Activated B cell treated with CpG ODN at 0.5 μM for 24 hours (primary cell): ENCODE data around the gene NOCT. TPM values are rescaled to one million over a fixed set of nuclear protein-coding genes. Genes with fewer than 3 reads are reported as not detected.
"Not testable (repeated sequence)": the region's sequence is repeated elsewhere in the genome, so short reads cannot be mapped to it uniquely, and the experiment has no call there.

Experiments
- ATAC-seq: fragments of 200-7000 bp; cut with Tn5 transposase; one replicate; pipeline ENCODE4 v1.10.0; 2021; ENCODE audit warnings: low read depth, mild to moderate bottlenecking, moderate library complexity
- CTCF ChIA-PET: fragments of 350-600 bp; sonication (Branson Sonifier 250); formaldehyde crosslinking; loops from one replicate; lab custom pipeline; 2021; ENCODE audit warnings: antibody characterized with exemption; lab: Charles Lee
- POLR2A ChIA-PET: fragments of 350-600 bp; sonication (Branson Sonifier 250); formaldehyde crosslinking; loops from one replicate; lab custom pipeline; 2021; ENCODE audit warnings: antibody characterized with exemption; lab: Charles Lee
- DNase-seq: peaks from one replicate; pipeline ENCODE4 v3.0.0; 2022
- H3K27ac Mint-ChIP-seq: one replicate; pipeline ENCODE4 v1.8.0; 2020; ENCODE audit warnings: mixed read lengths
- H3K27me3 Mint-ChIP-seq: one replicate; pipeline ENCODE4 v1.8.0; 2021; ENCODE audit warnings: mixed read lengths
- H3K36me3 Mint-ChIP-seq: one replicate; pipeline ENCODE4 v1.8.0; 2021; ENCODE audit warnings: low read depth, mixed read lengths
- H3K4me1 Mint-ChIP-seq: one replicate; pipeline ENCODE4 v1.8.0; 2021; ENCODE audit warnings: mixed read lengths
- H3K4me3 Mint-ChIP-seq: one replicate; pipeline ENCODE4 v1.8.0; 2020; ENCODE audit warnings: mild to moderate bottlenecking, mixed read lengths
- H3K9me3 Mint-ChIP-seq: one replicate; pipeline ENCODE4 v1.8.0; 2020; ENCODE audit warnings: mixed read lengths
- CTCF ChIP-seq: fragments of 200-600 bp; IDR thresholded peaks from one replicate; pipeline ENCODE4 v1.8.0; 2022; ENCODE audit warnings: antibody characterized with exemption, mild to moderate bottlenecking
- intact Hi-C: fragments of 100-400 bp; cut with micrococcal nuclease; formaldehyde crosslinking; loops from one replicate; pipeline ENCODE4 v1.15.1; 2024
- total RNA-seq: library from RNA; stranded (reverse); gene quantifications from 2 replicates; pipeline ENCODE4 v1.2.3, GENCODE V29; 2022

NOCT gene
- total RNA-seq, 1 donor from 2014 or later, result 9.1 TPM

GRCh38 chr4:139022835-139023234 lies 7.3 kb downstream of the NOCT start:
- intact Hi-C loops, result no loop called here
- Mint-ChIP-seq H3K27ac (no peak overlapping the region), H3K27me3 (no peaks in the 10 kb centered on the region), H3K4me3 (no peak overlapping the region), H3K9me3 (no peaks in the 10 kb centered on the region), H3K4me1 (peaks cover 15% of the 10 kb centered on the region), H3K36me3 (peaks cover 5% of the 10 kb centered on the region)
- no peak for TF ChIP-seq CTCF
- CTCF ChIA-PET, result interaction anchor here (1.2 kb wide), 1 partner anchor 8 kb away, joined by 3 read pairs; no protein-coding TSS in a partner anchor
- ATAC-seq (no peak), DNase-seq (no peak)
- POLR2A ChIA-PET, result no interaction called here

- Mint-ChIP-seq H3K4me1 (peaks cover 6% of the 10 kb centered on the region), H3K4me3 (no peak overlapping the region), H3K27me3 (no peaks in the 10 kb centered on the region), H3K27ac (no peak overlapping the region), H3K36me3 (peaks cover 13% of the 10 kb centered on the region), H3K9me3 (no peaks in the 10 kb centered on the region)
- CTCF ChIA-PET, result no interaction called here
- POLR2A ChIA-PET, result no interaction called here
- no peak for ATAC-seq
- DNase-seq, result no peak
- TF ChIP-seq CTCF, result no peak
- intact Hi-C loops, result no loop called here
Measured at GRCh38 chr4:139024686-139025085, 9.1 kb downstream of the NOCT start.

GRCh38 chr4:139025841-139026240 lies 10.3 kb downstream of the NOCT start:
- Mint-ChIP-seq H3K36me3 (peaks cover 10% of the 10 kb centered on the region), H3K9me3 (no peaks in the 10 kb centered on the region), H3K27me3 (no peaks in the 10 kb centered on the region), H3K27ac (no peak overlapping the region), H3K4me1 (peaks cover 6% of the 10 kb centered on the region), H3K4me3 (no peak overlapping the region)
- DNase-seq (no peak), ATAC-seq (no peak)
- intact Hi-C loops, result no loop called here
- ChIA-PET CTCF (no interaction called here), POLR2A (no interaction called here)
- no peak for TF ChIP-seq CTCF

- intact Hi-C loops, result no loop called here
- TF ChIP-seq CTCF, result no peak
- Mint-ChIP-seq H3K27me3 (no peaks in the 10 kb centered on the region), H3K36me3 (peaks cover 10% of the 10 kb centered on the region), H3K4me1 (peaks cover 7% of the 10 kb centered on the region), H3K27ac (no peak overlapping the region), H3K9me3 (no peaks in the 10 kb centered on the region), H3K4me3 (no peak overlapping the region)
- ChIA-PET CTCF (interaction anchor here (1.0 kb wide), 1 partner anchor 14 kb away, joined by 3 read pairs; no protein-coding TSS in a partner anchor), POLR2A (interaction anchor here (0.6 kb wide), 2 partner anchors 11 to 274 kb away, joined by 7 read pairs; partner anchors contain the start of gene NDUFC1)
- DNase-seq (no peak), ATAC-seq (no peak)
Measured at GRCh38 chr4:139027776-139028175, 12.2 kb downstream of the NOCT start.

- TF ChIP-seq CTCF, result no peak
Measured at GRCh38 chr4:139028191-139028661, 12.6 kb downstream of the NOCT start.

GRCh38 chr4:139029866-139030363 lies 14.3 kb downstream of the NOCT start:
- POLR2A ChIA-PET, result interaction anchor here (0.8 to 1.1 kb wide), 4 partner anchors 15 to 271 kb away, joined by 3 to 7 read pairs (median 4); partner anchors contain the start of gene NOCT
- not testable (repeated sequence) for H3K27me3 Mint-ChIP-seq, ATAC-seq, H3K36me3 Mint-ChIP-seq, H3K27ac Mint-ChIP-seq, DNase-seq, H3K9me3 Mint-ChIP-seq, H3K4me3 Mint-ChIP-seq
- intact Hi-C loops, result loop anchor here (1.0 to 5.0 kb wide), 8 partner anchors 53 to 621 kb away; partner anchors contain the start of gene ELF2
- CTCF ChIA-PET, result interaction anchor here (0.5 to 4.2 kb wide), 41 partner anchors 7 to 627 kb away, joined by 3 to 36 read pairs (median 4); partner anchors contain the start of genes NAA15, NOCT, RAB33B and SETD7
- H3K4me1 Mint-ChIP-seq, result peaks cover 25% of the 10 kb centered on the region

More at GRCh38 chr4:139028191-139028661, 12.6 kb downstream of the NOCT start:
- H3K27ac Mint-ChIP-seq, result no peak overlapping the region
- DNase-seq (no peak), ATAC-seq (no peak)
- ChIA-PET POLR2A (interaction anchor here (0.6 kb wide), 1 partner anchor 274 kb away, joined by 7 read pairs; the partner anchor contains the start of gene NDUFC1), CTCF (interaction anchor here (1.0 to 4.2 kb wide), 2 partner anchors 14 to 624 kb away, joined by 3 to 36 read pairs; no protein-coding TSS in a partner anchor)
- intact Hi-C loops, result no loop called here
- H3K9me3 Mint-ChIP-seq, result no peaks in the 10 kb centered on the region
- H3K27me3 Mint-ChIP-seq, result no peaks in the 10 kb centered on the region
- peaks cover 8% of the 10 kb centered on the region for H3K36me3 Mint-ChIP-seq
- H3K4me3 Mint-ChIP-seq, result no peak overlapping the region
- H3K4me1 Mint-ChIP-seq, result peaks cover 10% of the 10 kb centered on the region
